ENCODE data around the gene CYB561D2. TPM values are rescaled to one million over a fixed set of nuclear protein-coding genes. Genes with fewer than 3 reads are reported as not detected.

CYB561D2 gene
- total and polyA plus RNA-seq, 2 of the 13 experiments (the other 11 are each of a cell fraction or from before 2014, with no cell fraction given): 11.1 to 17.2 TPM

DNA sequence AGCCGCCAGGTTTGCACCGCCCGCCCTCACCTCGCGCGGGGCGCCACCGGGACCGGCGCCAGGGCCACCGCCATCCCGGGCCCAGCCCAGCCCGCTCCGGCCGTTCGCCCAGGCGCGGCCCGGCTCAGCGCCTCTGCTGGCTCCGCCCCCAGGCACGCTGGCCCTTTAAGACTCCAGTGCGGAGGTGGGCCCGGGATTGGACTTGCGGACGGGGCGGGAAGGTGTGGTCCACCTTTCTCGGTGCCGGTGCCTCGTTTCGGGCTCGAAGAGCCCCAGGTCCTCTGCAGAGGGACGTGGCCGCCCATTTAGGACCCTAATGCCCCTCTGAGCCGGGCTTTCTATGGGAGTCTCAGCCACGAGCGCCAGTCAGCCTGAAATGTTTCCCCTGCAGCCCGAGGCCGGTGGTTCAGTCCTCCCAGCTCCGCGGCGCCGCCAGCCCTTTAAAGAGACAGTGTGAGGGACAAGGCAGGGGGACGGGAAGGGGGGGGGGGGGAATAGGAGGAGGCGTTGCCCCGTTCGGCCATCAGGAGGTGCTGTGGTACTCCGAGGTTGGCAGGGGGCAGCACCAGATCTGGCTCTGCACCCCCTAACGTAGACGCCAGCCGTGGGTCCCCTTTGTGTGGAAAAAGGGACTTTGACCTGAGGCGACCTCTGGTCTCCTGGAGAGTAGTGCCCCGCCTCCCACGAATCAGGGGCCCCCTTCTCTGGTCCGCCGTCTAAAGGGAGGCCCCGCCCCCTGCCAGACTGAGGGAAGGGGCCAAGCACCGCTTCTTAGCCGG lies 29.1 kb upstream of the CYB561D2 start (continued):
- no peak; the same call in 1 of the 2 replicates for TF ChIP-seq ZNF33A (CRISPR knock-in tag; IDR thresholded peaks at IDR 0.05; ENCODE audit: borderline replicate concordance)
- TF ChIP-seq ETV6 (CRISPR knock-in tag; conservative IDR thresholded peaks at IDR 0.05): 0 out of 2 replicates have a peak, but pooled peaks have one; percentile 15
- TF ChIP-seq LCORL (IDR thresholded peaks at IDR 0.05): no peak
- TF ChIP-seq LCORL (CRISPR knock-in tag; IDR thresholded peaks at IDR 0.05): peak; percentile 80; the same call in 1 of the 2 replicates
- no peak; the same call in 1 of the 2 replicates for TF ChIP-seq TARDBP (CRISPR knock-in tag; IDR thresholded peaks at IDR 0.05)
- no peak for TF ChIP-seq ONECUT2 (CRISPR knock-in tag; IDR thresholded peaks at IDR 0.05)
- no peak for TF ChIP-seq ZNF30 (CRISPR knock-in tag; IDR thresholded peaks at IDR 0.05)
- TF ChIP-seq, protein P1, sequence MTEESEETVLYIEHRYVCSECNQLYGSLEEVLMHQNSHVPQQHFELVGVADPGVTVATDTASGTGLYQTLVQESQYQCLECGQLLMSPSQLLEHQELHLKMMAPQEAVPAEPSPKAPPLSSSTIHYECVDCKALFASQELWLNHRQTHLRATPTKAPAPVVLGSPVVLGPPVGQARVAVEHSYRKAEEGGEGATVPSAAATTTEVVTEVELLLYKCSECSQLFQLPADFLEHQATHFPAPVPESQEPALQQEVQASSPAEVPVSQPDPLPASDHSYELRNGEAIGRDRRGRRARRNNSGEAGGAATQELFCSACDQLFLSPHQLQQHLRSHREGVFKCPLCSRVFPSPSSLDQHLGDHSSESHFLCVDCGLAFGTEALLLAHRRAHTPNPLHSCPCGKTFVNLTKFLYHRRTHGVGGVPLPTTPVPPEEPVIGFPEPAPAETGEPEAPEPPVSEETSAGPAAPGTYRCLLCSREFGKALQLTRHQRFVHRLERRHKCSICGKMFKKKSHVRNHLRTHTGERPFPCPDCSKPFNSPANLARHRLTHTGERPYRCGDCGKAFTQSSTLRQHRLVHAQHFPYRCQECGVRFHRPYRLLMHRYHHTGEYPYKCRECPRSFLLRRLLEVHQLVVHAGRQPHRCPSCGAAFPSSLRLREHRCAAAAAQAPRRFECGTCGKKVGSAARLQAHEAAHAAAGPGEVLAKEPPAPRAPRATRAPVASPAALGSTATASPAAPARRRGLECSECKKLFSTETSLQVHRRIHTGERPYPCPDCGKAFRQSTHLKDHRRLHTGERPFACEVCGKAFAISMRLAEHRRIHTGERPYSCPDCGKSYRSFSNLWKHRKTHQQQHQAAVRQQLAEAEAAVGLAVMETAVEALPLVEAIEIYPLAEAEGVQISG (CRISPR knock-in tag; IDR thresholded peaks at IDR 0.05): peak; percentile 53; the same call in 1 of the 2 replicates
- TF ChIP-seq CEBPB (IDR thresholded peaks at IDR 0.05; ENCODE audit: borderline replicate concordance, low read depth, low read length): no peak
- no peak for TF ChIP-seq ARNT (IDR thresholded peaks at IDR 0.05)
- no peak for TF ChIP-seq KDM1A (CRISPR knock-in tag; IDR thresholded peaks at IDR 0.05)
- no peak for TF ChIP-seq ZNF318 (CRISPR knock-in tag; IDR thresholded peaks at IDR 0.05)
- no peak for TF ChIP-seq EZH2 (conservative IDR thresholded peaks at IDR 0.05; ENCODE audit: low read depth, low read length)
- no peak for TF ChIP-seq HOXA9 (CRISPR knock-in tag; IDR thresholded peaks at IDR 0.05; ENCODE audit: borderline replicate concordance)
- no peak for TF ChIP-seq ZNF513 (CRISPR knock-in tag; conservative IDR thresholded peaks at IDR 0.05)
- no peak for TF ChIP-seq AGO2 (optimal IDR thresholded peaks at IDR 0.05; ENCODE audit: low read depth, low read length)
- no peak for TF ChIP-seq FOXM1 (CRISPR knock-in tag; IDR thresholded peaks at IDR 0.05)
- TF ChIP-seq NFKBIZ (CRISPR knock-in tag; IDR thresholded peaks at IDR 0.05): peak; percentile 16; the same call in 1 of the 2 replicates
